Glomerular endothelial cell (primary cell): ENCODE data around the gene ST7L. TPM values are rescaled to one million over a fixed set of nuclear protein-coding genes. Genes with fewer than 3 reads are reported as not detected.

Source experiments
- DNase-seq: peaks from one replicate; pipeline ENCODE4 v3.0.0-alpha.2; 2011; ENCODE audit warnings: low read depth, low spot score; ENCODE audit errors: extremely low read depth
- total RNA-seq: library from RNA; depleted of rRNA; stranded (reverse); fragments of >200 nt; gene quantifications from 2 replicates; pipeline ENCODE4 v1.2.3, GENCODE V29; 2015

The ST7L gene
- total RNA-seq, 1 donor from 2014 or later: 16.3 TPM

DNA sequence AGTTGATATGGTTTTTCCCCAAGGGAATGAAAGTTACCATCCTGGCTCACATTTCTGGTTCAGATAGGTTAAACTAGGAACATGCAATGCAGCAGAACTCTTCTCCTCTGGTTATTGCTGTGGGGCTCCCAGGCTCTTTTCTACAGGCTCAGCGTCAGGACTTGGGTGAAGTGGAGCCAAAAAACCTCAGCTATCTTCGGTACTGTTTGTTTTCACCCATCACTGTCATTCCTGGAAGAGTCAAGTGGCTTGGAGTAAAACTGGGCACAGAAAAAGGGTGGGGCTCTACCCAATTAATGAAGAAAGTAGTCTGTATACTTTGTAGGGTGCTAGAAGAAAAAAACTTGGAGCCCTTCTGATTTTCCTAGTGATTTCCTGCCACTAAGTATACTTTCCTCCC, 100.8 kb downstream of the ST7L start:
- DNase-seq: no peak

DNA sequence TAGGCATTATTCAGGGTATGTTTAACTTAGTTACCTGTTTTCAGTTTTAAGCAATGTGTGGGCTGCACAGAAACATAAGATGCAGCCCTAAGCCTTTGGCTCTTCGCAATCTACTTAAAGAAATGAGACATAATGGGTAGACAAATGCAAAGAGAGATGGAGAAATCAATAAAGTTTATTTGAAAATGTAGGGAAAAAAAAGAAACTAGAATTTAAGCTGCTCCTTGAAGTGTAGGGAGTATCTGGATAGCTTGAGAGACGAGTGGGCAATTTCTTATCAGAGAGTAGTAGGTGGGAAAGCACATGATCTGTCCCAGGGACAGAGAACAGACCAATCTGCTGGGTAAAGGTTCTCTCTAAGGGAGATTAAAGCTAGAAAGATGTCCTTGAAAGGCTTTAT, 101.3 kb downstream of the ST7L start:
- DNase-seq: no peak

DNA sequence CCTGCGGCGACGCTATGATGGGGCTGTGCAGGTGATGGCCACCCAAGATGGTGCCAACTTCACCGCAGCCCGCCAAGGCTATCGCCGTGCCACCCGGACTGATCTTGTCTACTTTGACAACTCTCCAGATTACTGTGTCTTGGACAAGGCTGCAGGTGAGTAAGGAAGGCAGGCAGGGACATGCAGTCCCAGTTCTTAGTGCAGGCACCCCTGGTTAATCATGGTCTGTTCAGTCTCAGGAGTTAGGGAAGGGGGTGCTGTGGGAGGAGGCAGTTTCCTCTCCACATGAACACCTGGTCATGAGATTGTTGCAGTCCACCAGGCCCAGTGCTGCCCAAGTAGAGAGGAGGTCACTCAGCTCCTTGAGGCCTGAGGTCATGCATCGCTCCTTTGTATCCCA, 101.7 kb downstream of the ST7L start:
- no peak for DNase-seq

DNA sequence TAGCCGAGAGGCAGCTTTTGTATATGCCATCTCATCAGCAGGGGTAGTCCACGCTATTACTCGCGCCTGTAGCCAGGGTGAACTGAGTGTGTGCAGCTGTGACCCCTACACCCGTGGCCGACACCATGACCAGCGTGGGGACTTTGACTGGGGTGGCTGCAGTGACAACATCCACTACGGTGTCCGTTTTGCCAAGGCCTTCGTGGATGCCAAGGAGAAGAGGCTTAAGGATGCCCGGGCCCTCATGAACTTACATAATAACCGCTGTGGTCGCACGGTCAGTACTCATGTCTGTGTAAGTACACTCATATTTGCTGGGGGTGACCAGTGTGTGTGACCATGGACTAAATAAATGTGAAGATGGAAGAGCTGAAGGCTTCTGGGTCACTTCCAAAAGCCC, 102.8 kb downstream of the ST7L start:
- no peak for DNase-seq

DNA sequence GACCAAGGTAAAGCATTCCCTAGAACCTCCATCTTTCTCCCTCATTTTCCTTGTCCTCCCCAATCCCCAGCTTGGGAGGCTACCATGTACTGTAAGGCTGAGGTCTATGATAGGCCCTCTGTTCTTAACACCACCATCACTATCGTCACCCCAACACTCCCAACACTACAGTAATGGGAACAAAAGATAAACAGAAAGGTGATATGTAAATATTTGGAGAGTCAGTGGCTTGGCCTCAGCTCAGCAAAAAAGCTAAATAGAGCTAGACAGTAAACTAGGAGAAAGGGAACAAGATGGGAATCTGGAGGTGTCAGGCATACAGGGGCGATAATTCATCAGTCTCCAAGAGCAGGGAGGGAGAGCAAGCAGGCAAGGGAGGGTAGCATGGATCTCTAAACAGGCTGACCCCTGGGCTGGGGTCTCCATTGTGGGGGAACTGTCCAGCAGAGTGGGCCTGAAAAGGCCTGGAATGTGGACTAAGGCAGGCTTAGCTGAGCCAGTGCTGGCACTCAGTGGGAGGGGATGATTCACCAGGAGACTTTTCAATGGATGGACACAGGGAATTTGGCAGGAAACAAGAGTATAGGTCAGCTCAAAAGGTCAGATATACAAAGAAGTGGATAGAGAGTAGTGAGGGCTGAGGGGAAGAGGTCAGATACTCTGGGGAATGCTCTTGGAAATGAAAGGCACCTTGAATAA, 103.5 kb downstream of the ST7L start:
- DNase-seq: no peak

DNA sequence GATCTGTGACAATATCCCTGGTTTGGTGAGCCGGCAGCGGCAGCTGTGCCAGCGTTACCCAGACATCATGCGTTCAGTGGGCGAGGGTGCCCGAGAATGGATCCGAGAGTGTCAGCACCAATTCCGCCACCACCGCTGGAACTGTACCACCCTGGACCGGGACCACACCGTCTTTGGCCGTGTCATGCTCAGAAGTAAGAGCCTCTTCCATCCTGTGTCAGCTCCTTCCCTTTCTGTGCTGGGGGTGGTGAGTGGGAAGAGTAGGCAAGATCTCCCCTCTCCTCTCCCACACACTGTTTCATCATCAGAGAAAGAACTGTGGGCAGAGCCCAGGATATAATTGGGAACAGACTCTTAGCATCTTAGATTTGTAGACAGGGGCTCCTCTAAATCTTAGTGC, 104.0 kb downstream of the ST7L start:
- DNase-seq: no peak

DNA sequence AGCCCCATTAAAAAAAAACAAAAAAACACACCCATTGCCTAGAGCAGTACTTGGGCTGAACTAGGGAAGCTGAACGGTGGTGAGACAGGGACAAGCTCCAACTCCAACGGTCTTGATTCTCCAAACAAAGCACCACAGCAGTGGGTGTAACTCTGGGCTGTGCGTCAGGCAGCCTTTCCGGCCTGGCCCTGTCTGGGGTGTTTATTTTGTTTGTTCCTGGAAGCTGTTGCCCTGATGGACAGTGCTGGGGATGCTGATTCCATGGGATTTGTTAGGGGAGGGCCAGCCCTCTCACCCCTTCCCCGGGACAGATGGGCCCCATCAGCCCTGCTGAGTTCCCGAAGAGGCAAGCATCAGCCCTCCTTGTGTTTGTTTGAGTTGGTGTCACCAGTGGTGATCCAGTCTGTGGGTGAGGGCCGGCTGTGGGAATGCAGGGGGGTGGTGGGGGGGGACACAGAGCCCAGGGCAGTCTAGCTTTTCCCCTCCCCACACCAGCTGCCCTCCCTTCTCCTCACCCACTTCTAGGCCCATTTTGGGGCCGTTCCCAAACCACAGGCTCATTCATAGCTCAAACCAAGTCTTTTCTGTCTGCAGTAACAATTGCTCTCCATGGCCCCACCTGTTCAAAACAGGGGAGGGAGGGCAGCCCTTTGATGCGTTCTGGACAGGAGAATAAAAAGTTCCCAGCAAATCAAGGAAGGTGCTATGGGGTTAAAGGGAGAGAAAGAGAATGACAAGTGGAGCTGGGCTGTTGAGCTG, 105.7 kb downstream of the ST7L start:
- DNase-seq: no peak

DNA sequence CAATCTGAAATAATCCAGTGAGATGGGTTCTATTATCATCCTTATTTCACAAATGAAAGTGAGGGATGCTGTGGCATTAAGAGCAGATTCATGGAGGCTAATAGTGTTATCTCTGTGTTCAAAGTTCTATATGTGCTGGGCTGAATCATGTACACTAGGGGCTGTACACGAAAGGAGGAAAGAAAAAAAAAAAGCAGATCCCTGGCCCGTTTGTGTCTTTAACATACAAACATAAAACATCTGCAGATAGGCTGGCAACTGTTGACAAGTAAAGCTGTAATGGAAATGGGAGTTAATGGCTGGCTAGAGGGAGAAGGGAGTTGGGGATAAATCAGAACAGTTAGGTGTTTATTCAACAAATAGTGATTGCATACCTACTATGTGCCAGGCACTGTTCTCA, 107.0 kb downstream of the ST7L start:
- DNase-seq: no peak

DNA sequence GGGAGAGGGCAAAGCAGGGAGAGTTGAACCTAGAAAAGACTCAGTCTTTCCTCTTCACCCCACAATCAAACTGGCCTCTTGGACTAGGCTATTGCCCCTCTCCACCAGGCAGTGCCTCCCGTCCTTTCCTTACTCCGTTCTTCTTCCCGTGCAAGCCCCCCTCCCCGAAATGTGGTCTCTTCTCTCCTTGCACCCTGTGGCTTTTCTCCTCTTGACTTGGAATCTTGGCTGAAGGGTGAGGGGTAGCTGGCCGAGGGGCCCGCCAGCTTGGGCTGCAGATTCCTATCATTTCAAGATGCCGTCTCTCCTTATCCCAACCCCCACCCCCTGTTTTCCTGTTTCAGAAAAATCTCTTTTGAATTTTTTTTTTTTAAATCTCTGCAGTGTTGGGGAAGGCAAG, 108.6 kb downstream of the ST7L start:
- DNase-seq: no peak

DNA sequence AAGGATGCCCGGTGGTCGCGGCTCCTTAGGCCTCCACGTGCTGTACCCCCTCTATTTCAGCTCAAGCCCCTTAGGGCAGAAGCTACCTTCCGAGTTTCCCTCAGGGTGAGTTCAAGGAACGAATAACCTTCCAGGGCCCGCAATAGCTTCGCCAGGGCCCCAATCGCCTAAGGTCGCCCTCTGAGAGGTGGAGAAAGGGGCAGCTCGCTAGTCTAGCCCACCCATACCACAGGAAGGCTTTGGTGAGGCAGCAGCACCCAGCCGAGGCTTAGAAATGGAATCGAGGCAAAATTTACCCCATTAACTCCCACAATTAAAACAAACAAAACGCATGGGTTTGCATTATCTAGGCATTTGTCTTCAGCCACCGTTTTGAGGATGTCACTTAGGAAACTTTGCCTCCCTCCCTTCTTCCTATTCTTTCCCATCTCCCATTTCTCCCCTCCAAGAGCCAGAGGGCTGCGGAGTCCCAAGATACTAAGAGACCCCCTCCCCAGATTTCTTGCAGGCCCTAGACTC, 109.2 kb downstream of the ST7L start:
- no peak for DNase-seq

DNA sequence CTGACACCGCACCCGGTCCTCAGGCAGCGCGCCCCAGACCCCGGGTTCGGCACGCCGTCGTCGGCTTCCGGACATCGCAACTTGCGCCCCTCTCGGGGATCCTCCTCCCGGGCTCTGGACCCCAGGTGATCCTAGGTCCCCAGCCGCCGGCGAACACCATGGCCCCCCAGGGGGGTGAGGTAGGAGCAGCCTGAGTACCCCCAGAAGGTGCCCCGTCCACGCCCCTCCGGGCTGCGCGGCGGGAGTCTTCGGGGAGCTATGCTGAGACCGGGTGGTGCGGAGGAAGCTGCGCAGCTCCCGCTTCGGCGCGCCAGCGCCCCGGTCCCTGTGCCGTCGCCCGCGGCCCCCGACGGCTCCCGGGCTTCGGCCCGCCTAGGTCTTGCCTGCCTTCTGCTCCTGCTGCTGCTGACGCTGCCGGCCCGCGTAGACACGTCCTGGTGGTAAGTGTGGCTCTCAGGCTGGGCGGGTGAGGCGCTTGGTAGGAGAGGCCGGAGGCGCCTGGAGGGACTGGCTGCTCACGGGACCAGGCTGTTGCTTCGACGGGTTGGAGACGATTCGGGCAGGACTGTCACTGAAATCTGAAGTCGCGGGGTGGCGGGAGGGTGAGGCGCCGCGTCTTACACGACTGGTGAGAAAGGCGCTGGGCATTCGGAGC, 109.8 kb downstream of the ST7L start:
- no peak for DNase-seq

DNA sequence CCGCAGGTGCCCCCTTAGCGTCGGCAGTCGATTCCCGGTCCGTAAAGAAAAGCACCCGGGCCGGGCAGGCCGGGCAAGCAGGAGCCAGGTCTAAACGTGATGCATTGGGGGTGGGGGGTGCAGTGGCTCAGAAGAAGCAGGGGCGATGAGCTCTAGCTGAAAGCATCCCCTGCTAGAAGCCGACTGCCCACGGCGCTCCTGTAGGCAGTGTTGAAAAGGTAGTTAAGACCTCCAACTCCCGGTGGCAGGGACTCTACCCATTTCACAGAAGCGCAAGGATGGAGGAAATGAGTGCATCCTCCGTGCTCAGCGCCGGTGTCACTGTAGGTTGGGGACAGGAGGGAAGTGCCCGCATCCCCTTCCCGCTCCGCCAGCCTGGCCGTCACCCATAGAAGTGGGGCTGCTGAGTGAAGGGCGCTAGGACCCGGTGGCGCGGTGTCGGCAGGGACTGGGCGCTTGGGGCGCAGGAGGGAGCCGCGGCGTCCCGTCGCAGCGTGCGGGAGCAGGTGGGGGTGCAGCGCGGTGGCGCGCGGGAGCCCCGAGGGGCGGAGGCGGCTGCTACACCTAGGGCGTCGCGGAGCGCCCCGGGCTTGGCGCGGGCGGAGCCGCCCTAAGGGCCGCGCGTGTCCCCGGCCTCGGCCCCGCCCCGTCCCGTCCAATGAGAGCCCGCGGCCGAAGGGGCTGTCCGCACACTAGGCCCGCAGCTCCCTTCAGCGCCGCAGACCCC, 110.5 kb downstream of the ST7L start, which contains the start of gene WNT2B:
Gene WNT2B, plus strand, starts transcription at position 688 of the 727 bp plus-strand sequence. CDS start 298 bp downstream, outside the sequence.
- no peak for DNase-seq

DNA sequence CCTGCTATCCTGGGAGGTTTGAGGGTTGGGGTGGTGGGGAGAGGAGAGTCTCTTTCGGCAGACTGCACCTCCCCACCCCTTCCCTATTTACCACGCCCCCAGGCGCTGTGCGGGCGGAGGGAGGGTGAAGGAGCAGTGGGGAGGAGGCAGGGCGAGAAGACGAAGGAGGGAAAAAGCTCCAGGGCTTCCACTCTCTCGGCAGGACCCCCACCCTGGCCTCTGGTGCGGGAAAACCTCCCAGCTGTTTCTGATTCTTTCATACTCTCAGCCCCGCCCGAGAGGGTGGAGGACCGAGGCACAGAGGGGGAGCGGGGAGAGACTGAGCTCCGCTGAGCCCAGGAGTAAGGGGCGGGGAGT, 111.0 kb downstream of the ST7L start:
- DNase-seq: no peak

DNA sequence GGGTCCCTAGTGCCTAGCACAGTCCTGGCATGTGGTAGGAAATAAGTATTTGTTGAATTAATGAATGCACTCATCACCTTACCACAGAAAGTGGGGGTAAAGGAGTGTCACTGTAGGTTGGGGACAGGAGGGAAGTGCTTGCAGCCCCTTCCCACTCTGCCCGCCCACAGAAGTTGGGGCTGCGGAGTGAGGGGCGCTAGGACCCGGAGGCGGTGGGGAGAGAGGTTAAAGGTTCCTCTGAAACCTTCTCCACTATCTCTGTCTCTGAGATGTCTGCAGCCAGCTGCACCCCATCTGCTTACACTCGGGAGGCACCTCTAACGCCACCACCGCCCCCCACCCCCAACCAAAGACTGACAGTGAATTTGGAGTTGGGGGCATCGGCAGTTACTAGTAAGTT, 111.6 kb downstream of the ST7L start:
- no peak for DNase-seq

DNA sequence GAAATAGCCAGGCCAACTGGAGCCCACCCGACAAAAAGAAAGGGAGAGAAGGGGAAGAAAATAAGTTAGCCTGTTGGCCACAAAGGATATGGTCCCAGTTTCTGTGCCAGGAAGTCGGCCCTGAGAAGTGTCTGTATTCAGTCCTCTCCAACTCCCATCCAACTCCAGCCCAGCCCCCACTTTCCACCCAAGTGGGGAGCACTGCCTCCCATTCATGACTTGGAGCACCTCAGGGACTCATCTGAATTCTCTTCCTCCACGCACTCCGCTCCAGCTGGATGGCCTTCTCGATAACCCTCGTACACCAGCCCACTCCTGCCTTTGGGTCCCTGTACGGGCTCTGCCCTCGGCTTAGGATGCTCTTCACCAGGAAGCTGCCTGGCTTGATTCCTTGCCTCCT, 112.2 kb downstream of the ST7L start:
- no peak for DNase-seq

DNA sequence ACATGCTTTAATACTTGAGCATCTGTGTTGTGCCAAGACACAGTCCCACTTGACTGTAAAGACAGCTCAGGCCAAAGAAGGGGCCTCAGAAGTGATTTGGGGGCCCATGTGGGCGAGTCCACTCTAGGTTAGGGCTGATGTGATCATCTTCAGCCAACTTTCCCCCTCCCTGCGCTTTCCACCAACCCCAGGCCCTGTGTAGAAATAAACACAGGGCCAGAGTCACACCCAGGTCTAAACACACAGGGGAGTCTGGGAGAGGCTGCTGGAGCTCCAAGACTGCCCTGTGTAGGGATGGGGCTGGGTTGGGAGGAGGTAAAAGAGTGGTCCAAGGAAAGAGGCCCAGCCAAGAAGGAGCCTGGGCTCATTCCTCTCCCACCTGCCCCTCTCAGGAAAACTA, 112.6 kb downstream of the ST7L start:
- DNase-seq: no peak

DNA sequence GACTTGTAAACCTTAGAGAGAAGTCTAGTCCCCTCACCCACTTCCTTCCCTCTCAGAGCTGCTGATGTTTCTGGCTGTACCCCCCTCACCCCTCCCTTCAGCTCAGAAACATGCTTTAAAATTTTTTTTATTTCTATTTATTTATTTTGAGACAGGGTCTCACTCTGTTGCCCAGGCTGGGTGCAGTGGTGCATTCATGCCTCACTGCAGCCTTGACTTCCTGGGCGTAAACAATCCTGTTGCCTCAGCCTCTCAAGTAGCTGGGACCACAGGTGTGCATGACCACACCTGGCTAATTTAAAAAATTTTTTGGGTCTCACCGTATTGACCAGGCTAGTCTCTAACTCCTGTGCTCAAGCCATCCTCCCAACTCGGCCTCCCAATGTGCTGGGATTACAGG, 113.1 kb downstream of the ST7L start:
- no peak for DNase-seq

DNA sequence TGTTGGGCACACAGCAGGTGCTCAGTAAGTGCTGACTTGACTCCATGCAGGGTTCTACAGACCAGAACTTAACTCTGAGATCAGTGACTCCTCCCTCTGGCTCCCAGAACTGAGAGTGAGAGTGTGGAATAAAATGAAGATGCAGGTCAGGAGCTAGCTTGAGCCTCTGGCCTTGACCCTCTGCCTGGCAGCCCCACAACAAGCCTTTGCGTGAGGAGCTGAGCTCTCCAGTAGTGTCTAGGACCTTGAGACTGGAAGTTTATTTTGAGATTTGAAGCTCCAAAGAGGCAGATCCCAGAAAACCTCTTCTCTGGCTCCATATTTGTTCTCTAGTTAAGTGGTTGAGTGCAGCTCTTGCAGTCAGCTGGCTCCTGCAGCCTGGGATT, 113.5 kb downstream of the ST7L start:
- DNase-seq: no peak

DNA sequence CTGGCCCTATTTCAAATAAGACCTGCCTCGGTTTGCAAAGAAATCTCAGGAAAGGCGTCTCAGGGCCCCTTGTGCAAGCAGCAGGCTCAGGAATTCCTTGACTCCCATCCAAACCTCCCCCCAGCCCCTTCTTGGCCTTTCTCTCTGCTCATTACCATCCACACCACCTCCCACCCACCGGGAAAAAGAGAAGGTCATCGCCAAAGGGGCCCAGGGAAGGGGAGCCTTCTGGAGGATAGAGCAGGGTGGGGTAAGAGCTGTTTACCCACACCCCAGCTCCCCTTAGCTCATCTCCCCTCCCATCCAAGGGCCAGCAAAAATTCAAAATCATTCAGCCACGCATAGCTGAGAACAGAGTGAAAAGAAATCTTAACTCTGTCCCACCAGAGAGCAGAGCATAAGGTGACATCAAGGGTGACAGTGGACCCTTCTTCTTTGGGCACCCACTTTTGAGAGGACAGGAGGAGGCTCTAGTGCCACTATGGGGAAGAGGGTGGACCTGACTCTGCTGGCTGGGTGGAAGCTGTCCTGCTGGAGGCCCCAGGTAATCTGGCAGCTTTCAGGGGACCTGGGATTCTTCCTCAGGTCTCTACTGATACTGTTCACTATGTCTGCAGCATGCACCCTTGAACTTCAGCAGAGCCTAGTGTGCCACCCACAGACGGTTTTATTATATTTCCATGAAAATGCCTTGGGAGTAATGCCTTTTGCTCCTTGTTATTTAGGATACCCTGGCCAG, 114.1 kb downstream of the ST7L start:
- no peak for DNase-seq

DNA sequence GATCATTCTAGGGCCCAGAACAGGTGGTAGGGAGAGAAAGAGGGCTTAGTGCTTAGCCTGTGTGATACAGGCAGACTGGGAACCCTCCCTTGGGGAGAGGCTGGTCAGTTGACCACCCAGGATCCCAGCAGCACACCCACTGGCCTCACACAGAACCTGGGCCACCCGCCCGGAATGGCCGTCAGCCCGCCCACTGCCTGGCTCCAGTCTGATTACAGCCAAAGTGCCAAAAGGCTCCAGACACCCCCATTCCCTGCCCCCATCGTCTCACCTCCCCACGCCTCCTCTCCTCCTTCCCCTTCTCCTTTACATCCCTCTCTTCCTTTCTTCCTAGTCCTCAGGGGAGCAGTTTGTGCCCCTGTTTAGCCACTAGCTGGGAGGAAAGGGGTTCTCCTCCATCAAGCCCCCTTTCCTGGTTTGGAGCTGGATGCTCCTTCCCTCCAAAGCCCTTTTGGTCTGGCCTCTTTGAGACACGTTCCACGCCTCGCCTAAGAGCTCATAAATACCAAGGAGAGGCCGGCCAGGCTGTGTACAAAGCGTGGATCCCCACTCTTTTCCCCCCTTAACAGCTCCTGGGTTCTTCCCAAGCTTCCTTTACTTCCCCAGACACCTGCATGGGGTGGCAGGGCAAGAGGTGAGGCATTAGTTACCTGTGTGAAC, 114.8 kb downstream of the ST7L start:
- no peak for DNase-seq
